NCI-H2029 (cell line): ENCODE results near the gene FRMPD2.
"Not testable (repeated sequence)": the region's sequence is repeated elsewhere in the genome, so short reads cannot be mapped to it uniquely, and the experiment has no call there.

Experiments used
- DNase-seq: peaks from one replicate; lab custom pipeline; 2025; lab: John Stamatoyannopoulos, UW

FRMPD2 gene

DNA sequence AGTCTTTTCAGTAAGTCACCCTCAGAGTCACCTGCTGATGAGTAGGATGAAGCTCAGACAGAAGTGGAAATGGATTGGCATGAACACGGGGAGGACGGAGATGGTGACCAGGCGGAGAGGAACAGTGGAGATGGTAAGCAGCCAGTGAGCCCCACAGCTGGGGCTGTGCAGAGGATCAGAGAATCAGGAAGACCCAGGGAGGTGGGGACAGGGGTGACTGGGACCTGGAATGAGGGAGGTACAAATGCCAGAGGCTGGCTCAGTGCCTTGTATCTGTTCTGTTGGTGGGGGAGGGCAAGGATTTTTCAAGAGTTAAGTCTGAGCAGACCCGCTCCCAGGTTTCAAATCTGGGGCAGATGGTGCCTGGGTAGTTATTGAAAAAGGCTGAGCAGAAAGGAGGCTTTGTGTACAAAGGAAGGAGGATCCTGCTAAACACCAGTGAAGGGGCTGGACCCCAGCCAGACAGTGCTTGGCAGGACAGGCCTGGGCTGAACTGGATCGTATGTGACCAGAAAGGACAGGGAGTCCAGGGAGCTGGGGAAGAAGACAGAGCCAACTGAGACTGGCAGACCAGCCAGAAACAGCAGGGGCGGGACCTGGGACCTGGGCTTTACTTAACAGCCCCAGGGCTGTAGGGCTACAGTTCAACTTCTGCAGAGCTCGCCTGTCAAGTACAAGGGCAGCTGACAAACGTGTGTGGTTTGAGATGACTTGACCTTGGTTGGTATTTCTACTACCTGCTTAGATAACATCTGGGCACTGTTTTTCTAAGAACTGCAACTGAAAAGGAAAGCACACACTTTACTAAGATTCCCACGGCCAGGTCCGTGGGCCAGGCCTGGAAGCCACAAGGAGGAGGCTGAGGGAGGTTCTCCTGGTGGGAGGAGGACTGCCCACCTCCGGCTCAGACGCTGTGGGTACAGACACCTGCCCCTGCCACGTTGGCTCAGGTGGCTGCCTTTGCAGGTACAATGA lies 13.2 kb upstream of the FRMPD2 start:
- peak; percentile 42 for DNase-seq

DNA sequence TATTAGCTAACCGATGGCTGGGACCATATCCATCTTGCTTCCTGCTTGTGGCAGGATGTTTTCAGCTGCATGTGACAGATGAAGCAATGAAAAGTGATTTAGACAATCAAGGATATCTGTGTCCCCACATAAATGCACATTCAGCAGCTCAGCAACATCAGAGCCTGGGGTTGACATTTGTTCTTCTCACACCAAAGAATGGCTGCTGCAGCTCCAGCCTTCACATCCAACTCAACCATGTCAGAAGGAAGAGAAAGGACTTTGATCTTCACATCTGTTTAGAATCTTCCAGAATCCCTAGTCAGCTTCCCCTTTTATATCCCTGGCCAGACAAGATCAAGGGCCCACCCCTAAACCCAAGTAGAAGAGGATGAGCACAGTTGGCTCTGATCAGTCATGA lies 11.9 kb upstream of the FRMPD2 start:
- no peak for DNase-seq

DNA sequence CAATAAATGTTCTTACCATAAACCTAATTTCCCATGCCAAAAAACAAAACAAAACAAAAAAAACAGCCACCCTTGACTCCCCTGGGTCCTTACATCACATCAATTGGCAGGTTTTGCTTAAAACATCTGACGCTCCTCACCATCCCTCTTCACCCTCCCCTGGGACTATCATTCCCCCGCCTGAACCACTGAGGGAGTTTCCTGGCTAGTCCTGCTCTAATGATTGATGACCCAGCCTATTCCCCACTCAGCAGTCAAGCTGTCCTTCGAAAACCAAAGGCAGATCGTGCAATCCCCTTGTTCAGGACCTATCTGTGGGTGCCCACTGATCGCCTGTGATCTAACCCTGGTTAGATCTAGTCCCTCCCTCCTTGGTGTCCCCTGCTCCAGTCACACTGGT lies 11.2 kb upstream of the FRMPD2 start:
- no peak for DNase-seq

DNA sequence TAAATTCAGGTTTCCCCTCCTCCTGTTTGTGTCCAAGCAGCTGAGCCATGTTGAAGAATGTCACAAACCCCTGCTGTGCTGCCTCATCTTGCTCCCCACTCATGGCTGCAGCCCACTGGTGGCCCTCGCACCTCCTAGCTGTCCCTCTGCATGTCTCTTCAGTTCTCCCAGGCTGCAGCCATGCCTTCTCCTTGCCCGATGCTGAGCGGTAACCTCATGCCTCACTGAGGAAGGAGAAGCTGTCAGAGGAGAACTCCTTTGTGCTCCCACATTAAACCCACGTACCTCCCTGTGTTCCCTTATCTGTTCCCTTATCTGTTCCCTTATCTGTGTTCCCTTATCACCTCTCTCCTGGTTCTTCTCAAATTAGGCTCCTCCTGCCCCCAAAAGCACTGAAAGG lies 10.3 kb upstream of the FRMPD2 start:
- no peak for DNase-seq

DNA sequence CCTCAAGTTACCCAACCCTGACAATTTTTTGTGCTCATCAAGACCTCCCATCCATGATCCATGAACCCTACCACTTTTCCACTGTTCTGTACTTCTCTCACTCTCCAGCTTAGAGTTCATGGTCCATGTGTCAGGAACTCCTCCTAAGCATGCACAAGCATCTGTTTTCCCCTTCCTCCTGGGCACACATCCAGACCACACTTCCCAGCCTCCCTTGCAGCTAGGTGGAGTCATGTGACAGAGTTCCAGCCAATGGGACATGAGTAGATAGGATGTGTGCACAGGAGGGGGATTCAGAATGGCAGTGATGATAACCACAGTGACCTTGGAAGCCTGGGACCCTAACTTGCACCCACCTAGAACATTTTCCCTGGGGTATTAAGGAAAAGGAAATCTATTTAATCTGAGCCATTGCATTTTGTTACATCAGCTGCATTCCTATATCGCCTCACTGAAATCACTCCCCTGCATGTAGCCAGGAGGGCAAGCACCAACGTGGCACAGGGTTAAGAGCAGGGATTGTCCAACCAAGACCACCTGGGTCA lies 9.6 kb upstream of the FRMPD2 start:
- no peak for DNase-seq

DNA sequence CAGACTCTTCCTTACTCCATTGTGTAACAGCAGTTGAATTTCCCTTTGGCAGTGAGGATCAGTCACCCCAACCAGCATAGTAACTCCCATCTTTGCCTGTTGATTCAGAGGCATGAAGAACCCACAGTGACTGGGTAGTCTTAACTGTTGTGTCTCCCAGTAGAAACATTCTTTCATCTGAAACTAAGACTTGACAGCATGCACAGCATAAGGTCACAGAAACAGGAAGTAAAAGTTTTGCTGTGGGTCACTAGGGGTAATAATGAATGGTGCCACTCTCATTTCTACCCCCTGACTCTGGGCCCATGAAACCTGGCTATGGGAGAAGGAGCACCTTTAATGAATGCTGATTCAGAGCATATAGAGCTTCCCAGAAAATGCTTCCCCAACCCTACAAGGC lies 8.3 kb upstream of the FRMPD2 start:
- no peak for DNase-seq

DNA sequence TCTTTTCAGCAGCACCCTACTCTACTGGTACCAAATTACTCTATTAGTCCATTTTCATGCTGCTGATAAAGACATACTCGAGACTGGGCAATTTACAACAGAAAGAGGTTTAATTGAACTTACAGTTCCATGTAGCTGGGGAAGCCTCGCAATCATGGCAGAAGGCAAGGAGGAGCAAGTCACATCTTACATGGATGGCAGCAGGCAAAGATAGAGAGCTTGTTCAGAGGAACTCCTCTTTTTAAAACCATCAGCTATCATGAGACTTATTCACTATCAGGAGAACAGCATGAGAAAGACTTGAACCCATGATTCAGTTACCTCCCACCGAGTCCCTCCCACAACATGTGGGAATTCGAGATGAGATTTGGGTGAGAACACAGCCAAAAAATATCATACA lies 7.2 kb upstream of the FRMPD2 start:
- not testable (repeated sequence) for DNase-seq

DNA sequence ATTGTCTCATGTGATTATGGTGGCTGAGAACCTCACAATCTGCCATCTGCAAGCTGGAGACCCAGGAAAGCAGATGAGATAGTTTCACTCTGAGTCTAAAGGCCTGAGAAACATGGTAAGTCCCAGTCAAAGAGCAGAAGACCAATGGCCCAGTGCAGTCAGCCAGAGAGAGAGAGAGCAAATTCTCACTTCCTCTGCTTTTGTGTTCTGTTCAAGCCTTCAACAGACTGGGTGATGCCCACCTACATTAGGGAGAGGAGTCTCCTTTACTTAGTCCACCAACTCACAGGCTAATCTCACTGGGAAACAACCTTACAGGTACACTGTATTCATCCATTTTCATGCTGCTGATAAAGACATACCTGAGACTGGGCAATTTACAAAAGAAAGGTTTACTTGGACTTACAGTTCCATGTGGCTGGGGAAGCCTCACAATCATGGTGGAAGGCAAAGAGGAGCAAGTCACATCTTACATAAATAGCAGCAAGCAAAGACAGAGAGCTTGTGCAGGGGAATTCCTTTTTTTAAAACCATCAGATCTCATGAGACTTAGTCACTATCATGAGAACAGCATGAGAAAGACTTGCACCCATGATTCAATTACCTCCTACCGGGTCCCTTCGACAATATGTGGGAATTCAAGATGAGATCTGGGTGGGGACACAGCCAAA lies 4.7 kb upstream of the FRMPD2 start:
- no peak for DNase-seq

DNA sequence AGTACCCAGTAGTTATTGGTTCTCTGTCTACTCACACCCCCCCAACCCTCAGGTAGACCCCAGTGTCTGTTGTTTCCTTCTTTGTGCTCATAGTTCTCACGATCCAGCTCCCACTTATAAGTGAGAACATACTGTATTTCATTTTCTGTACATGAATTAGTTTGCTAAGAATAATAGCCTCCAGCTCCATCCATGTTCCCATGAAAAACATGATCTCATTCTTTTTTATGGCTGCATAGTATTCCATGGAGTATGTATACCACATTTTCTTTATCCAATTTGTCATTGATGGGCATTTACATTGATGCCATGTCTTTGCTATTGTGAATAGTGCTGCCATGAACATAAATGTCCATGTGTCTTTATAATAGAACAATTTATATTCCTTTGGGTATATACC lies 2.6 kb upstream of the FRMPD2 start:
- DNase-seq = no peak

DNA sequence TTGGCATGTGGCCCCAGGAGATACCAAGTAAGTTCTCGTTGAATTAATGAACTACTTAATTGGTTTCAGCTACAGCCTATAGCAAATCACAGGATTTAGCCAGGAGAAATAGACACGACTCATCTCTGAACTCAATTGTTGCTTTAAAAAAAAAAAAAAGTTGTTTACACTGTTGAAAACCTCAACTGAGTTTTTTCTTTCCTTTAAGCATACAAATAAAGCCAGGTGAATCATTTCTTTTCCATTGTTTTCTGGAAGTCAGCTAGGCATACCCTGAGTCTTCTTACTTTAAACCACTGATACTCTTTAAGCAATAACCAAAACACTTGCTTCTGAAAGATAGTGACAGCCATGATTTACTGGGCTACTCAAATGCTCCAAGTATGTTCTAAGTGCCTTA lies 755 bp downstream of the FRMPD2 start:
- DNase-seq = no peak

DNA sequence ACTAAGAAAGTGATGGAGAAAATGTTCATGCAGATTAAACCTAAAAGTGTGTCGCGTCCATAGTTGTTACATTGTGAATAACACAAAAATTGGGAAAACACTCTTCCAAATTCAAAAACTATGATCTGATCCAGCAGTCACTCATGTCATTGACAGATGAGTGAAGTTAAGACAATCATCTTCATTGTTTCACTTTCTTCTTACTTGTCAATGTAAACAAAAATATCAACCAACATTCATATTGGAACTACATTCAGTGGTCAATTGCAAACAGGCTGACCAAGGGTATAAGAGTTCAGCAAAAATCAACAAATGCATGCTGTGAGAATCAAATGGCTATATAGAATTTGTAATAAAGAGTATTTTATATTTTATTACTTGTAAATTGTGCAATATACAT lies 1.8 kb downstream of the FRMPD2 start:
- DNase-seq = no peak

DNA sequence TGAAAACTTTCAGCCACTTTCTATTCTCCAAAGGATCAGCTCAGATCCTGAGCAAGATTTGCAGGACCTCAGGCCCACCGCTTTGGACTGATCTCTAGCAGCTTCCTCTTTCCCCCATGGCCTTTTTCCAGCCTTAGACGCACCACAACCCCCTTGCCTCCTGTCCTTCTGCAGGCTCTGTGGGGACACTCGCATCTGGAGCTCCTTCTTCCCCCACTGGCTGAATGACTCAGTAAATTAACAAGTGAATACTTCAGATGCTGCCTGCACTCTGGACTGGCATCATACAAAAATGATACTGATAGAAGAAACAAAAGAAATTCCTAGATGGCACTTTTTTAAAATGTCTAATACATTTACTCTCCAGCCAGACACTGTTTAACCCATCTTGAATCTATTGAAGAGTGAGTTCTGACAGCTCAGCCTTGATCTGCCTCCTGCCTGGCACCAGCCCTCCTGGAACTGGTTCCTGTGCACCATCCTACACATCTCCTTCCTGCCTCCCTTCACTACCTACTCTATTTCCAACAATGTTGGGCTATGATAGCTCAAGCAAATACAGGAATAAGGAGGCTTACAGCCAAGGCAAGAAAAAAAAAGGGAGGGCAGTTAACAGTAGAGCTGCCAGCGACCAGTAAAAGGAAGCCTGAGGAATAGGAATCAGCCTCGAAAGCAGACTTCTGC lies 3.3 kb downstream of the FRMPD2 start:
- no peak for DNase-seq

DNA sequence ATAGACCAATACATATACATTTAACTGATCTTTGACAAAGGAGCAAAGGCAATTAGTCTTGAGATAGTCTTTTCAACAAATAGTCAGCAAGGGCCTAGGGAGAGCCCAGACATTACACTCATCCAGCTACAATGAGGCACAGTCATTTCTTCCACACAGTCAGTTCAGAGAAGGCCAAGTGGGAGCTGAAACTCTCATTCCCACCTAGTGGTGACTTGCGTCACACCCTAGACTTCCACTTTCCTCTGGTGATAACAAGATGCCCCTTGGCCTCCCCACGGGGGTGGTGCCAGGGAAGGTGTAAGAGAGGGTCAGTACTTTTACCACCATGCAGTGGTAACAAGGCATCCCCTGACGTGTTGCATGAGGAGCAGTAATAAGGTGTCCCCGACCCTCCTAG lies 8.0 kb downstream of the FRMPD2 start:
- DNase-seq = no peak

DNA sequence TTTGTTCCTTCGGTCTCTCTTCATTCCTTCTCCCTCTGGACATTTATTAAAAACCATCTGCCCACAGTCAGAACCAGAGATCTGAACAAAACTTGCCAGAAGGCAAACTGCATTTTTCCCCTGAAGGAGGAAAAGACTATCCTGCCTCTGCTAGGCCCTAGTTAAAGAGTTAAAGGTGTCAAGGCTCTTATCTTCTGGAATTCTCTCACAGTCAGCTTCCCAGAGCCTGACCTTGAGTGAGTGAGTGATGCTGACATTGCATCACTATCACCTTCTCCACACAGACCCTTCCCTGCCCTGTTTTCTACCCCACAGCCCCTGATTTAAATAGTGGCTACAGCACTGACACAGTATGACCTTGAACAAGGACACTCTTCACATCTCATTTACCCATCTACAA lies 16.4 kb downstream of the FRMPD2 start:
- DNase-seq = no peak

DNA sequence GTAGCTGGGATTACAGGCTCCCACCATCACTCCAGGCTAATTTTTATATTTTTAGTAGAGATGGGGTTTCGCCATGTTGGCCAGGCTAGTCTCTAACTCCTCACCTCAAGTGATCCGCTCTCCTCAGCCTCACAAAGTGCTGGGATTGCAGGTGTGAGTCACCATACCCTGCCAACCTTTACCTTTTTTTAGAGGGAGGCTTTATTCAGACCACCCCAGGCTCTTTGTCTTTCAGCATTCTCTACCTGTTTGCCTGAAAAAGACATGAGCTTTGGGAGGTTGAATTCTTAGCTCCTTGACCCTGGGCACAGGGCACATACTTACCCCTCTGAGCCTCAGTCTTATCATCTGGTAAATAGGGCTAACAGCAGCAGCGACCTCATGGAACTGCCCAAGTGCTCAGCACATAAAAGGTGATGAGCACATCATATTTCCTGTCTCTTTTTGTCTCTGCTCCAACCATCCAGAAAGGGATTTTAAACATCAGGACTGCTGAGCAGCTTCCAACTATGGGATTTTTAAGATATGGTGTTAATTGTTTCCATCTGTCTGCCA lies 17.0 kb downstream of the FRMPD2 start:
- no peak for DNase-seq

DNA sequence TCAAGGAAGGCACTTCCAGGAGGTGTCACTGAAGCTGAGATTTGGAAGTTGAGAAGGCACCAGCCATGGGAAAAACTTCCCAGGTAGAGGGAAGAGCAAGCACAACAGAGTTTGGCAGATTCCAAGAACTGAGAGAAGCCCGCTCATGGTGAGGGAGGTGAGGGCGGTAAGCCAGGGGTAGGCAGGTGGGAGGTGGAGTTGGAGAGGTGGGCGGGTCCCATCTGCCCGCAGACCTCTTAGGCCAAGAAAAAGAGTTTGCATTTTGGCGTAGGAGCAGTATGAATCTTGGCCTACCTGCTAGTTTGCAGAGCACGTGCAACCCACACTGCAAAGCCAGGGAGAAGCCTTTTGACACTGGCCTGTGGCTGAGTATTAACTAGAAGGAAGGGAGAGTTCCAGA lies 18.8 kb downstream of the FRMPD2 start:
- DNase-seq = no peak

DNA sequence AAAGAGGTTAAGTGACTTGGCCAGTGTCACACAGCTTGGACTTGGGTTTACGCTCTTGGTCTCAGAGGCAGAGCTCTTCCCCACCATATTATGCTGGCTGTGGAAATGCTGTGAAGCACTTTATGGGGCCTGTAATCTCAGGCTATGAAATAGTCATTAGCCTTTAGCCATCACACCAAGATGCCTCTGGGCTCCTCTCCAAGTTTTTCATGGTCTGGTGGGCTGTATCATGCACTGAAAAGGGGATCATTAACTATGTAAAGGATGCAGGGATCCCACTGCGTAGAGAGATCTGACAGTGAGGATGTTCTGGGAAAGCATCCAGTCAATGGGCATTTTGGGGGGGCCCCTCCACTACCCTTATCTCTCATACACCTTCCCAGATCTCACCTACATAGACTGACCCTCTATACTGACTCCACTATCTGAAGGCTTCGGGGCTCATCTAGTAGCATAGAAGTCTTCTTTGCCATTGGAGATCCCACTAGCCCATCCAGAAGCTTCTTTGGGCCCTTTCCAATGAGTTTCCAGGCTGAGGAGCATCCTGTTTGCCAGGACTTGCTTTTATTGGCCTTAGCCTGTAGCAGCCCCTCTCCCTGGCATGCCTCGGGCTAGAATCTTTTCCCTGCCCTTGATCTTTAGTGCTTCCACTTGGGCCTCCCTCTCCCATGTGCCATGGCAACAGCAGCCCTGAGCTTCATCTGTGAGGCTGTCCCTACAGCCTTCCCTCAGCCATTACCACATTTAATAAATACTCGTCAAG lies 19.6 kb downstream of the FRMPD2 start:
- DNase-seq = no peak

DNA sequence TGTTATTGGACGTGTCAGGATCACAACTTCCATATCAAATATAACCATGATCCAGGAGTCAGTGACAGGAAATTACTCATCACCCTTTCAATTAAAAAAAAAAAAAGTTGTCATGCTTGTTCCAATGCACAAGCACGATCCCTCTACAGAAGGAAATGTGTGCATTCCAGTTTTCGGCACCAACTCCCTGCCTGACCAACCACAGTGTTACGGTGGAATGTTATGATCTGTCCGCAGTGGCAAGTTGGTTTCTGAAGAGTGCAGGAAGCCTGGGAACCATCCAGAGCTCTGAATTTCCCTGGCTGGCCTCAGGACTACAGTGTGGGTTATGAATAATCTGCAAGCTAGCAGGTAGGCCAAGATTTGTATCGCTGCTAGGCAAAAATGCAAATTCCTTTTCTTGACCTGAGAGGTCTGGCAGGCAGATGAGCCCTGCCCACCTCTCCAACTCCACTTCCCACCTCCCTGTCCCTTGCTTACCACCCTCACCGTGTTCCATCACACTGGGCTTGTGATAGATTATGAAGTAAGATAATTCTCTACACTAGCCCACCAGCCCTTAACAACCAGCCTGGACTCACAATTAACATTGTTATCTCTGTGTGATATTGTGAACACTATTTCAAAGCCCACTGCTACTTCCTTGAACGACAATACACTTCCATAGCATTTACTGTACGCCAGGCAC lies 20.4 kb downstream of the FRMPD2 start:
- DNase-seq = no peak

DNA sequence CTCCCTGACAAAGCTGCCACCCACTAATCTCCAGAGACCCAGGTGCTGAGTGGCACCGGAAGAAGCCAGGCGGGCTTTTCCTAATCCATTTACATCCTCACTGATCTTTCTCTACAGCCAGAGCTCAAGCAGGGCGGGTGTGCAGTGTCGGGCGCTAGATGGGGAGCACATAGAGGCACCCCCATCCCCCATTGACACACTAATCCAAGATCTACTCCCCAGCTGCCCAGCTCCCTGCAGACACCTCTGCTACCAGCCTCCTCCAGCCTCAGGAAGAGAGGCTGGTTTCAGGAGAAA lies 22.2 kb downstream of the FRMPD2 start:
- DNase-seq = no peak

DNA sequence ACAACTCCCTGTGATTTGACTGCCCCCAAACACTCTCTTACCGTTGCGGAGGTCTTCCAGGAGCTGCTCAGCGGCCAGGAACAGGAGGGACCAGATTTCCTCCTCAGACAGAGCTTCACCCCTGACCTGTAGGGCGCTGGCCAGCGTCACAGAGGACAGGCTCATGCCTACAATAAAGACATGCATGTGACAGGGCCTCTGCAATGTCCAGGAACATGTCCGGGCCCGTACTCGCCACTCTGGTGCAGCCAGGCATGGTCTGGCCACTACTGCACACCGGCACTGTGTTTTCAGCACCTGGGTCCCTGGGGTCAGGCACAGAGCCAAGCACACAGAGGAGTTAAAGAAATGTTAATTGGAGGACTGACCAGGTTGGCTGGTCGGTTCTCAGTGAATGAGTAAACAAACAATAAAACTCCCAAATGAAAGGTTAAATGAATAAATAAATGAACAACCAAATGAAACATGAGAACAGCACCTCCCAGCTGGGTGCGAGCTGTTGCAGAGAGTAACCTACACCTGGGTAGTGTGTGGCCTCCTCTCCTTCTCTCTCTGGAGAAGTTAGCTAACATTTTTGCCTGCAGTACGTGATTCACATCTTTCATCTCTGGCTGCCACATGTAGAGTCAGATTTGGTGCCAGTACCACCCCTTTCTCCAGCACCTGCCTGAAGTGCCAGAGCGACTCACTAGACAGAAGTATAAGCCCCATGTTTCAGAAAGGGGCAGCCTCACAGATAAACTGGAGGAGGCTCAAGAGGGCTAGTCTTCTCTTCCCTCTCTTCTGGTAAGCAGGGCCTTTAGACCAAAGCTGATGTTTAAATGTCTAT lies 22.8 kb downstream of the FRMPD2 start:
- peak; percentile 27 for DNase-seq
